OCI-LY7 (cell line): ENCODE data around the gene RHOD.

ENCODE experiments used
- CTCF ChIP-seq: fragments of 200-600 bp; sonication (generic); conservative IDR thresholded peaks from 2 replicates; pipeline ENCODE4 v1.5.1; 2014; ENCODE audit warnings: mild to moderate bottlenecking, antibody characterized with exemption, low read length, moderate library complexity, mixed read lengths
- EZH2phosphoT487 ChIP-seq: fragments of 200-600 bp; sonication (generic); IDR thresholded peaks from 2 replicates; pipeline ENCODE4 v1.6.1; 2018; ENCODE audit warnings: low read depth, borderline replicate concordance, mild to moderate bottlenecking, mixed run types, antibody characterized with exemption, low read length, moderate library complexity, mixed read lengths

- TF ChIP-seq CTCF (no peak), EZH2phosphoT487 (no peak)
Measured at GRCh38 chr11:67055812-67056211, 835 bp upstream of the RHOD start.
